CD4-positive, alpha-beta memory T cell (primary cell): ENCODE data around the gene PIK3R5. TPM values are rescaled to one million over a fixed set of nuclear protein-coding genes. Genes with fewer than 3 reads are reported as not detected.
"Not testable (repeated sequence)": the region's sequence is repeated elsewhere in the genome, so short reads cannot be mapped to it uniquely, and the experiment has no call there.

Experiments used
- CTCF ChIA-PET: fragments of 350-600 bp; sonication (Branson Sonifier 250); formaldehyde crosslinking; loops from one replicate; lab custom pipeline; 2021; ENCODE audit warnings: inconsistent platforms; ENCODE audit not compliant: partially characterized antibody; lab: Charles Lee
- POLR2A ChIA-PET: fragments of 350-600 bp; sonication (Branson Sonifier 250); formaldehyde crosslinking; loops from one replicate; lab custom pipeline; 2021; ENCODE audit not compliant: partially characterized antibody; lab: Charles Lee
- DNase-seq, 5 donors: peaks; one replicate each; pipeline versions ENCODE4 v3.0.0 to v3.0.0-alpha.2; 2020 to 2022; ENCODE audit warnings: mixed read lengths in 1 of 5
- H3K27ac ChIP-seq: one replicate; pipeline ENCODE4 v1.7.0; 2013; ENCODE audit warnings: low read depth, low read length
- H3K27me3 ChIP-seq: 2 replicates; pipeline ENCODE4 v1.7.0; 2013; ENCODE audit warnings: mild to moderate bottlenecking, low read length, moderate library complexity; ENCODE audit not compliant: insufficient read depth
- H3K36me3 ChIP-seq: 2 replicates; pipeline ENCODE4 v1.7.0; 2013; ENCODE audit warnings: mild to moderate bottlenecking, low read length, moderate library complexity; ENCODE audit not compliant: insufficient read depth
- H3K4me1 ChIP-seq: 2 replicates; pipeline ENCODE4 v1.7.0; 2013; ENCODE audit warnings: mild to moderate bottlenecking, low read length, moderate library complexity; ENCODE audit not compliant: insufficient read depth
- H3K4me3 ChIP-seq, 2 donors: one replicate each; pipeline ENCODE4 v1.7.0; 2013; ENCODE audit warnings: low read length in 2 of 2, mild to moderate bottlenecking in 1 of 2
- H3K9me3 ChIP-seq, 2 donors: one replicate each; pipeline ENCODE4 v1.7.0; 2013; ENCODE audit warnings: low read length in 2 of 2, control low read depth in 1 of 2; ENCODE audit not compliant: control insufficient read depth in 1 of 2
- H3K27ac Mint-ChIP-seq, 7 donors: one replicate each; pipeline ENCODE4 v1.8.0; 2020 to 2021; ENCODE audit warnings: mixed read lengths in 7 of 7, mild to moderate bottlenecking in 6 of 7, inconsistent platforms in 3 of 7, moderate library complexity in 3 of 7
- H3K27me3 Mint-ChIP-seq, 2 donors: one replicate each; pipeline ENCODE4 v1.8.0; 2020 to 2021; ENCODE audit warnings: mixed read lengths in 2 of 2
- H3K36me3 Mint-ChIP-seq, 2 donors: one replicate each; pipeline ENCODE4 v1.8.0; 2020 to 2021; ENCODE audit warnings: mixed read lengths in 2 of 2, inconsistent platforms in 1 of 2, mild to moderate bottlenecking in 1 of 2
- H3K4me1 Mint-ChIP-seq, 4 donors: one replicate each; pipeline ENCODE4 v1.8.0; 2020 to 2021; ENCODE audit warnings: mixed read lengths in 4 of 4, mild to moderate bottlenecking in 1 of 4
- H3K4me3 Mint-ChIP-seq, 8 donors: one replicate each; pipeline ENCODE4 v1.8.0; 2020 to 2021; ENCODE audit warnings: mixed read lengths in 8 of 8, mild to moderate bottlenecking in 7 of 8, moderate library complexity in 6 of 8, inconsistent platforms in 3 of 8
- H3K9me3 Mint-ChIP-seq, 8 donors: one replicate each; pipeline ENCODE4 v1.8.0; 2020 to 2021; ENCODE audit warnings: mixed read lengths in 8 of 8, mild to moderate bottlenecking in 5 of 8, inconsistent platforms in 3 of 8, moderate library complexity in 1 of 8
- intact Hi-C: fragments of 100-400 bp; cut with micrococcal nuclease; formaldehyde crosslinking; loops from one replicate; pipeline ENCODE4 v1.15.1; 2023
- polyA plus RNA-seq, 2 donors: library from polyadenylated mRNA; unstranded; fragments of 300-500 nt; fragmentation: Illumina TruSeq; gene quantifications; one replicate each; pipeline ENCODE4 v1.2.3, GENCODE V29; 2021
- total RNA-seq, 2 experiments: library from RNA; stranded (reverse); gene quantifications; one replicate each; pipeline ENCODE4 v1.2.3, GENCODE V29; 2021

Gene PIK3R5
- total and polyA plus RNA-seq, 4 experiments from 2014 or later, result 18.5 to 89.4 (median 73.6) TPM

DNA sequence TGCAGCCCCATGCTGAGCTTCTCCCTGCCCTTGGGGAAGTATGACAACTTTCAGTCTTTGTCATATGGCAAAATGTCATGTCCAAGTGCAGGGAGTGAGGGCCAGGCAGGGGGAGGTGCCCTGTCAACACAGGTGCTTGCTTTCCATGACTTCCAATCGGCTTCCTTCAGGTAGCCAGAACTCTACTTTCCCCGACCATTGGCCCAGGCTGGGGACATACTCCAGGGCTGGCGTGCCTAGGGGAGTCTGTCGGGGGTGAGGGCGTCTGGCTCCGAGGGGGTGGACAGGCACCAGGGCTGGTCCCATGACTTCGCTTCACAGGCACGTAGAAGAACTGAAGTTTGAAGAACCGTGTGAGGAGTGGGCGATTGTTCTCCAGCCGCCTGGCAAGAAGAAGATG lies 78.2 kb downstream of the PIK3R5 start:
- Mint-ChIP-seq H3K27me3 (no peaks in the 10 kb centered on the region), H3K4me1 (peaks cover 5 to 7% (median 6%) of the 10 kb centered on the region in 4 donors), H3K36me3 (peaks cover 57 to 66% of the 10 kb centered on the region in 2 donors), H3K4me3 (no peak overlapping the region), H3K27ac (peak overlapping the region in 2 of 7 donors; percentile 29 to 41), H3K9me3 (peaks cover 0 to 4% (median 0%) of the 10 kb centered on the region in 8 donors)
- Histone ChIP-seq H3K4me3 (no peak overlapping the region), H3K27me3 (no peaks in the 10 kb centered on the region), H3K36me3 (peaks cover 82% of the 10 kb centered on the region), H3K27ac (peak overlapping the region; percentile 6), H3K9me3 (no peaks in the 10 kb centered on the region), H3K4me1 (peaks cover 1% of the 10 kb centered on the region)
- intact Hi-C loops, result no loop called here
- ChIA-PET POLR2A (interaction anchor here (1.2 kb wide), 1 partner anchor 11 kb away, joined by 3 read pairs; no protein-coding TSS in a partner anchor), CTCF (no interaction called here)
- DNase-seq, result no peak

DNA sequence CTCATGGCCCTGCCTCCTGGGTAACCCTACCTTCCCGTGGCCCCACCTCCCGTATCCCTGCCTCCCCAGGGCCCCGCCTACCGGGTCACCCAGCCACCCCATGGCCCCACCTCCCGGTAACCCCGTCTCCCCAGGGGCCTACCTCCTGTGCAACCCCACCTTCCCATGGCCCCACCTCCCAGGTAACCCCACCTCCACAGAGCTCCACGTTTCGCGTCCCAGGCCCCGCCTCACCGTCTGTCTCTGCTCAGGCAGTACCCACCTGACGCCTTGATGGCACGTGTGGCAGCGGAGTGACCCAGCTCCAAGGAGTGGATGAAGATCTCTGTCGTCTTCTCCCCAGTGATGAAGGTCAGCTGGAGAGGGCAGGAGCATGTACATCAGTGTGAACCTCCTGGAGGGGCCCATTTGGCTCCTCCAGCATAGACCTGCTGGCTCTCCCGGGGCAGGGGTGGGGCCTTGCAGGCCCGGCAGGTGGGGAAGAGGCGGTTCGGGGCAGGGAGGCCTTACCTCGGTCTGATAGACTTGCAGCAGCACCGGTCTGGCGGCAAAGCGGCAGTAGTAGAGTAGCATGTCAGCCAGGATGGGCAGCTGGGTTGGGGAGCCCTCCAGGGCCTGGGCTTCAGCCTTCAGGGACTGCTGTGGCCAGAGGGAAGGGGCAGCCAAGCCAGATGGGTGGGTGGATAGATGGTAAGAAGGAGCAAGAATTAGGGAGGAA lies 79.4 kb downstream of the PIK3R5 start:
- intact Hi-C loops, result no loop called here
- Histone ChIP-seq H3K36me3 (peaks cover 85% of the 10 kb centered on the region), H3K4me3 (no peak overlapping the region), H3K4me1 (no peaks in the 10 kb centered on the region), H3K9me3 (no peaks in the 10 kb centered on the region), H3K27me3 (no peaks in the 10 kb centered on the region), H3K27ac (peak overlapping the region; percentile 7)
- Mint-ChIP-seq H3K9me3 (peaks cover 0 to 4% (median 0%) of the 10 kb centered on the region in 8 donors), H3K27me3 (no peaks in the 10 kb centered on the region), H3K36me3 (peaks cover 58 to 70% of the 10 kb centered on the region in 2 donors), H3K27ac (peak overlapping the region in 6 of 7 donors; percentile 9 to 84 (median 60)), H3K4me3 (no peak overlapping the region), H3K4me1 (peaks cover 0 to 7% (median 3%) of the 10 kb centered on the region in 4 donors)
- ChIA-PET POLR2A (interaction anchor here (1.2 to 1.3 kb wide), 2 partner anchors 10 to 12 kb away, joined by 3 to 4 read pairs; no protein-coding TSS in a partner anchor), CTCF (no interaction called here)
- peak in 1 of 5 donors; percentile 60 for DNase-seq

DNA sequence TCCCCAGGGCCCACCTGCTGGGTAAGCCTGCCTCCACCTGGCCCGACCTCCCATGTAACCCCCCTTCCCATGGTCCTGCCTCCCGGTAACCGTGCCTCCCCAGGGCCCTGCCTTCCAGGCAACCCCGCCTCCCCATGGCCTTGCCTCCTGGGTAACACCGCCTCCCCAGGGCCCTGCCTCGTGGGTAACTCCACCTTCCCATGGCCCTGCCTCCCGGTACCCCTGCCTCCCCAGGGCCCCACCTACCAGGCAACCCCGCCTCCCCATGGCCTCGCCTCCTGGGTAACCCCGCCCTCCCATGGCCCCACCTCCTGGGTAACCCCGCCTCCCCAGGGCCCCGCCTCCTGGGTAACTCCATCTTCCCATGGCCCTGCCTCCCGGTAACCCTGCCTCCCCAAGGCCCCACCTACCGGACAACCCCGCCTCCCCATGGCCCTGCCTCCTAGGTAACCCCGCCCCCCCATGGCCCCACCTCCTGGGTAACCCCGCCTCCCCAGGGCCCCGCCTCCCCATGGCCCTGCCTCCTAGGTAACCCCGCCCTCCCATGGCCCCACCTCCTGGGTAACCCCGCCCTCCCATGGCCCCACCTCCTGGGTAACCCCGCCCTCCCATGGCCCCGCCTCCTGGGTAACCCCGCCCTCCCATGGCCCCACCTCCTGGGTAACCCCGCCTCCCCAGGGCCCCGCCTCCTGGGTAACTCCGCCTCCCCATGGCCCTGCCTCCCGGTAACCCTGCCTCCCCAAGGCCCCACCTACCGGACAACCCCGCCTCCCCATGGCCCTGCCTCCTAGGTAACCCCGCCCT lies 80.1 kb downstream of the PIK3R5 start:
- H3K9me3 ChIP-seq, H3K4me3 Mint-ChIP-seq, H3K27me3 Mint-ChIP-seq, H3K27me3 ChIP-seq, H3K9me3 Mint-ChIP-seq, intact Hi-C loops, H3K4me1 ChIP-seq, H3K4me3 ChIP-seq, CTCF ChIA-PET: not testable (repeated sequence)
- Mint-ChIP-seq H3K36me3 (peaks cover 61 to 75% of the 10 kb centered on the region in 2 donors), H3K27ac (peak overlapping the region in 3 of 7 donors; percentile 9 to 82 (median 12)), H3K4me1 (peaks cover 0 to 11% (median 2%) of the 10 kb centered on the region in 4 donors)
- peak; percentile 26 to 84 (median 36) for DNase-seq
- peak overlapping the region; percentile 39 for H3K27ac ChIP-seq
- POLR2A ChIA-PET, result interaction anchor here (1.3 kb wide), 1 partner anchor 10 kb away, joined by 4 read pairs; no protein-coding TSS in a partner anchor
- peaks cover 86% of the 10 kb centered on the region for H3K36me3 ChIP-seq

DNA sequence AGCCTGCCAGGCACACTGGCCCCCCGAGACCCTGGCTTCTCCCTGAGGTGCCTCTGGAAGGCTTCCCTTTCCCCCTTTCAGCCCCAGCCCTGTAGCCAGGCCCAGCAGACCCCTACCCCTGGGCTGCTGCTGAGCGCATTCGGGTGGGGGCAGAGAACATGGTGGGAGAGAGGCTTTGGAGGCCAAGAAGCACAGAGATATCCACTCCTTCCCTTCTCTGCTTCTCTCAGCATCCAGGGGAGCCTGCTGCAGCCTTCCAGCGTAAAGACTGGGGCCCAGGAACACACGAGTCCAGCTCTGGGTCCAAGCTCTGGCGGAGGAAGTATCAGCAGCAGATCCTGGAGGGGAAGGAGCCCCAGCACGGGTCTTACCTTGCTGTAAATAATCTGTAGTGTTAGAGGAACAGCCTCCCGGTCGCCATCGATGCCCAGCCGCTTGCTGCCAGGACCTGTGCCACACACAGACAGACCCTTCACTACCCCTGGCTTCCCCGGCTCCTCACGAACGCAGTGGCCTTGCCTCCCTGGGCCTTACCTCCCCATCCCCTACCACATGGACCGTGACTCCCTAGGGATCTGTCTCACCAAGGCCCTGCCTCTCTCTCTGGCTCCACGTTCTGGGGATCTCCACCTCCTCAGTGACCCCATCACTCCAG lies 81.0 kb downstream of the PIK3R5 start:
- no peaks in the 10 kb centered on the region for H3K27me3 Mint-ChIP-seq
- intact Hi-C loops, result no loop called here
- H3K36me3 Mint-ChIP-seq, result peaks cover 64 to 77% of the 10 kb centered on the region in 2 donors
- H3K27ac Mint-ChIP-seq, result peak overlapping the region in 3 of 7 donors; percentile 9 to 80 (median 22)
- H3K9me3 Mint-ChIP-seq, result peaks cover 0 to 4% (median 0%) of the 10 kb centered on the region in 8 donors
- H3K27me3 ChIP-seq, result no peaks in the 10 kb centered on the region
- ChIA-PET CTCF (no interaction called here), POLR2A (no interaction called here)
- H3K36me3 ChIP-seq, result peaks cover 86% of the 10 kb centered on the region
- no peak overlapping the region for H3K4me3 Mint-ChIP-seq
- H3K9me3 ChIP-seq, result no peaks in the 10 kb centered on the region
- H3K27ac ChIP-seq, result peak overlapping the region; percentile 39
- DNase-seq, result no peak
- peaks cover 0 to 11% (median 2%) of the 10 kb centered on the region in 4 donors for H3K4me1 Mint-ChIP-seq
- no peak overlapping the region for H3K4me3 ChIP-seq
- no peaks in the 10 kb centered on the region for H3K4me1 ChIP-seq

DNA sequence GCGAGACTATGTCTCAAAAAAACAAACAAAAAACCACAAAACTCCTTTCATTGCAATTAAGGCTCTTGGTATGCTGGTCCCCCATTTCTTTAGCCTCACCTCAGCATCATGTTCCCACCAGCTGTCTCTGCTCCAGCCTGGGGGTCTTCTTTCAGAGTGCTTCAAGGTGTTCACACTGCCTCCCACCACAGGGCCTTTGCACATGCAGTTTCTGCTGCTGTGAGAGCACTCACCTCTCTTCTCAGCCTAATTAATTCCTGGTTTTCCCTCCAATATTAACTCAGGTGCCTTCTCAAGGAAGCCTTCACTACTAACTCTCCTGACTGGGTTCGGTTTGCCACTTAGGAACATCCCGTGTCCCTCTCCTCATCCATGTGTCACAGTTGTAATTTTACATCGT lies 82.2 kb downstream of the PIK3R5 start:
- Mint-ChIP-seq H3K4me3 (no peak overlapping the region), H3K9me3 (peaks cover 0 to 4% (median 0%) of the 10 kb centered on the region in 8 donors), H3K27me3 (no peaks in the 10 kb centered on the region), H3K4me1 (peaks cover 0 to 11% (median 3%) of the 10 kb centered on the region in 4 donors), H3K27ac (peak overlapping the region in 2 of 7 donors; percentile 66 to 80), H3K36me3 (peaks cover 64 to 79% of the 10 kb centered on the region in 2 donors)
- no peak overlapping the region for H3K27ac ChIP-seq
- no peak overlapping the region for H3K4me3 ChIP-seq
- H3K4me1 ChIP-seq, result no peaks in the 10 kb centered on the region
- no peak for DNase-seq
- ChIA-PET POLR2A (no interaction called here), CTCF (no interaction called here)
- intact Hi-C loops, result no loop called here
- H3K36me3 ChIP-seq, result peaks cover 86% of the 10 kb centered on the region
- no peaks in the 10 kb centered on the region for H3K9me3 ChIP-seq
- no peaks in the 10 kb centered on the region for H3K27me3 ChIP-seq

DNA sequence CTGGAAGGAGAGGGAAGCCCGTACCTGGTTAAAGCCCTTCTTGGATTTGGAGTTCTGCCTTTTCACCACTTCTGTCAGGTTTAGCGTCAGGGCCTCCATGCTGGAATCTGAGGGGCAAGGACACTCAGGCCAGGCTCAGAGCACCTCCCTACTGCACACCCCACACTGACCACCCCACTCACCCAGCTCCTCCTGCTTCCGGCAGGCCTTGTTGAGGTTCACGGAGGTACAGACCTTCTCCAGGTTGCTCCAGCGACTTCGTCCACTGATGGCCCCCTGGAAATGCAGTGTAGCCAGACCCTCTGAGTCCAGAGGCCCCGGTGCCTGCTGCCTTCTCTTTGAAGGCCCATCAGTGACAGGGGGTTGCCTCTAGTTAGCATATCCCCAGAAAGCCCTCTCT lies 83.9 kb downstream of the PIK3R5 start:
- Histone ChIP-seq H3K27me3 (no peaks in the 10 kb centered on the region), H3K36me3 (peaks cover 73% of the 10 kb centered on the region), H3K4me1 (no peaks in the 10 kb centered on the region), H3K27ac (no peak overlapping the region), H3K9me3 (no peaks in the 10 kb centered on the region), H3K4me3 (no peak overlapping the region)
- peaks cover 66 to 80% of the 10 kb centered on the region in 2 donors for H3K36me3 Mint-ChIP-seq
- DNase-seq, result no peak
- CTCF ChIA-PET, result interaction anchor here (1.2 kb wide), 1 partner anchor 13 kb away, joined by 4 read pairs; no protein-coding TSS in a partner anchor
- H3K4me3 Mint-ChIP-seq, result no peak overlapping the region
- H3K9me3 Mint-ChIP-seq, result peaks cover 0 to 4% (median 0%) of the 10 kb centered on the region in 8 donors
- peaks cover 0 to 11% (median 6%) of the 10 kb centered on the region in 4 donors for H3K4me1 Mint-ChIP-seq
- peak overlapping the region in 1 of 7 donors; percentile 70 for H3K27ac Mint-ChIP-seq
- intact Hi-C loops, result no loop called here
- H3K27me3 Mint-ChIP-seq, result no peaks in the 10 kb centered on the region
- POLR2A ChIA-PET, result no interaction called here
